OCI-LY1 (cell line): ENCODE results near the gene AQP12B.
"Not testable (repeated sequence)": the region's sequence is repeated elsewhere in the genome, so short reads cannot be mapped to it uniquely, and the experiment has no call there.

Source experiments
- H2AFZ ChIP-seq: fragments of 200-600 bp; sonication (generic), shearing (Covaris generic); 2 replicates; pipeline ENCODE4 v1.6.0; 2014; ENCODE audit warnings: antibody characterized with exemption, mild to moderate bottlenecking, low read length
- H3F3A ChIP-seq: fragments of 200-600 bp; sonication (generic), shearing (Covaris generic); 2 replicates; pipeline ENCODE4 v1.6.0; 2014; ENCODE audit warnings: mild to moderate bottlenecking, antibody characterized with exemption, low read length, moderate library complexity; ENCODE audit not compliant: insufficient read depth
- H3K27ac ChIP-seq: fragments of 200-600 bp; sonication (generic); 2 replicates; pipeline ENCODE4 v1.5.1; 2014; ENCODE audit warnings: low read length, mixed run types, mild to moderate bottlenecking, low read depth; ENCODE audit not compliant: poor library complexity, severe bottlenecking
- H3K27me3 ChIP-seq: fragments of 200-600 bp; sonication (generic); 2 replicates; pipeline ENCODE4 v1.6.0; 2014; ENCODE audit warnings: antibody characterized with exemption, mild to moderate bottlenecking, low read length, moderate library complexity; ENCODE audit not compliant: insufficient read depth
- H3K36me3 ChIP-seq: fragments of 200-600 bp; sonication (generic); 2 replicates; pipeline ENCODE4 v1.6.1; 2014; ENCODE audit warnings: mild to moderate bottlenecking, antibody characterized with exemption, low read length, moderate library complexity, mixed read lengths; ENCODE audit not compliant: insufficient read depth
- H3K4me1 ChIP-seq: fragments of 200-600 bp; sonication (generic); 2 replicates; pipeline ENCODE4 v1.5.1; 2014; ENCODE audit warnings: mild to moderate bottlenecking, low read length, moderate library complexity; ENCODE audit not compliant: insufficient read depth, severe bottlenecking
- H3K4me2 ChIP-seq: fragments of 200-600 bp; sonication (generic), shearing (Covaris generic); 2 replicates; pipeline ENCODE4 v1.6.1; 2014; ENCODE audit warnings: low read length
- H3K4me3 ChIP-seq: fragments of 200-600 bp; sonication (generic); 2 replicates; pipeline ENCODE4 v1.5.1; 2014; ENCODE audit warnings: low read length, low read depth, mild to moderate bottlenecking, mixed read lengths; ENCODE audit not compliant: poor library complexity, severe bottlenecking
- H3K79me2 ChIP-seq: fragments of 200-600 bp; shearing (Covaris generic); 2 replicates; pipeline ENCODE4 v1.6.1; 2016; ENCODE audit warnings: mixed run types, low read length, mixed read lengths; ENCODE audit not compliant: insufficient read depth
- H3K9ac ChIP-seq: fragments of 200-600 bp; sonication (generic), shearing (Covaris generic); 2 replicates; pipeline ENCODE4 v1.6.1; 2014; ENCODE audit warnings: mild to moderate bottlenecking, low read length, mixed read lengths
- H3K9me2 ChIP-seq: fragments of 200-600 bp; sonication (generic), shearing (Covaris generic); 2 replicates; pipeline ENCODE4 v1.6.1; 2014; ENCODE audit warnings: low read depth, mild to moderate bottlenecking, low read length, mixed read lengths
- H3K9me3 ChIP-seq: fragments of 200-600 bp; shearing (Covaris generic); 2 replicates; pipeline ENCODE4 v1.6.1; 2014; ENCODE audit warnings: low read length, mixed read lengths
- H4K20me1 ChIP-seq: fragments of 200-600 bp; sonication (generic), shearing (Covaris generic); 2 replicates; pipeline ENCODE4 v1.6.0; 2016; ENCODE audit warnings: mild to moderate bottlenecking, low read length; ENCODE audit not compliant: insufficient read depth
- CTCF ChIP-seq: fragments of 200-600 bp; sonication (generic), shearing (Covaris generic); IDR thresholded peaks from 2 replicates; pipeline ENCODE4 v1.5.1; 2017; ENCODE audit warnings: mild to moderate bottlenecking, antibody characterized with exemption, low read length, moderate library complexity, mixed read lengths
- EZH2 ChIP-seq: fragments of 200-600 bp; sonication (generic), shearing (Covaris generic); IDR thresholded peaks from 2 replicates; pipeline ENCODE4 v1.8.0; 2017; ENCODE audit warnings: borderline replicate concordance, mixed run types, mild to moderate bottlenecking, antibody characterized with exemption, low read length, moderate library complexity, mixed read lengths

The AQP12B gene

GRCh38 chr2:240664622-240665021 lies 18.1 kb downstream of the AQP12B start:
- Histone ChIP-seq H3K4me2 (no peak overlapping the region), H3K9ac (no peak overlapping the region), H3K9me3 (peaks cover 7% of the 10 kb centered on the region; the same call in 1 of the 2 replicates), H3F3A (no peaks in the 10 kb centered on the region), H4K20me1 (no peaks in the 10 kb centered on the region), H3K79me2 (no peaks in the 10 kb centered on the region), H3K9me2 (no peaks in the 10 kb centered on the region), H3K27ac (no peak overlapping the region), H3K4me1 (no peaks in the 10 kb centered on the region), H2AFZ (no peak overlapping the region), H3K27me3 (no peaks in the 10 kb centered on the region), H3K36me3 (no peaks in the 10 kb centered on the region; the same call in 1 of the 2 replicates), H3K4me3 (no peak overlapping the region)
- TF ChIP-seq CTCF (no peak), EZH2 (no peak)

- Histone ChIP-seq H2AFZ (no peak overlapping the region), H3K9ac (no peak overlapping the region), H3K4me3 (no peak overlapping the region), H3K36me3 (no peaks in the 10 kb centered on the region; the same call in 1 of the 2 replicates), H3K27ac (no peak overlapping the region), H3K4me2 (no peak overlapping the region), H3K9me2 (no peaks in the 10 kb centered on the region), H3K79me2 (no peaks in the 10 kb centered on the region), H4K20me1 (no peaks in the 10 kb centered on the region), H3K4me1 (no peaks in the 10 kb centered on the region), H3F3A (no peaks in the 10 kb centered on the region), H3K27me3 (no peaks in the 10 kb centered on the region), H3K9me3 (peaks cover 7% of the 10 kb centered on the region; the same call in 1 of the 2 replicates)
- TF ChIP-seq CTCF = no peak
- no peak for TF ChIP-seq EZH2
These were observed 19.0 kb downstream of the AQP12B start for GRCh38 chr2:240663546-240664190.

GRCh38 chr2:240662681-240663080 lies 20.0 kb downstream of the AQP12B start:
- no peaks in the 10 kb centered on the region for H4K20me1 ChIP-seq
- H3K9me3 ChIP-seq = peaks cover 7% of the 10 kb centered on the region; the same call in 1 of the 2 replicates
- no peak overlapping the region for H3K27ac ChIP-seq
- H3K9me2 ChIP-seq = no peaks in the 10 kb centered on the region
- no peaks in the 10 kb centered on the region for H3F3A ChIP-seq
- no peaks in the 10 kb centered on the region for H3K27me3 ChIP-seq
- H3K4me1 ChIP-seq = no peaks in the 10 kb centered on the region
- H3K4me2 ChIP-seq = no peak overlapping the region
- TF ChIP-seq CTCF (no peak), EZH2 (no peak)
- no peak overlapping the region for H3K4me3 ChIP-seq
- no peaks in the 10 kb centered on the region for H3K79me2 ChIP-seq
- H2AFZ ChIP-seq = no peak overlapping the region
- H3K36me3 ChIP-seq = no peaks in the 10 kb centered on the region; the same call in 1 of the 2 replicates
- no peak overlapping the region for H3K9ac ChIP-seq

GRCh38 chr2:240659883-240660282 lies 22.8 kb downstream of the AQP12B start:
- not testable (repeated sequence) for H3K27ac ChIP-seq, H3K9me2 ChIP-seq, H3K4me3 ChIP-seq, H3F3A ChIP-seq, H3K27me3 ChIP-seq, H3K4me2 ChIP-seq, H3K4me1 ChIP-seq, H3K36me3 ChIP-seq, H2AFZ ChIP-seq, H3K9ac ChIP-seq, H4K20me1 ChIP-seq, H3K9me3 ChIP-seq, H3K79me2 ChIP-seq
